SK-MEL-5 (cell line): ENCODE data around the gene MBNL2. TPM values are rescaled to one million over a fixed set of nuclear protein-coding genes. Genes with fewer than 3 reads are reported as not detected.

ENCODE experiments used
- DNase-seq: peaks from one replicate; pipeline ENCODE4 v3.0.0-alpha.2; 2016; ENCODE audit warnings: low read depth, low spot score
- in situ Hi-C: cut with HindIII; loops from 2 replicates; pipeline ENCODE4 v1.10.0; 2016; ENCODE audit warnings: low sequenced_read_pairs, high pct_unique_total_duplicates, low pct_unique_long_range_greater_than_20kb
- total RNA-seq: library from RNA; depleted of rRNA; stranded (reverse); fragments of >200 nt; shearing (Covaris generic); gene quantifications from 2 replicates; pipeline ENCODE4 v1.2.3, GENCODE V29; 2014

Gene MBNL2
- total RNA-seq, 1 experiment from 2014 or later = 17.9 TPM

DNA sequence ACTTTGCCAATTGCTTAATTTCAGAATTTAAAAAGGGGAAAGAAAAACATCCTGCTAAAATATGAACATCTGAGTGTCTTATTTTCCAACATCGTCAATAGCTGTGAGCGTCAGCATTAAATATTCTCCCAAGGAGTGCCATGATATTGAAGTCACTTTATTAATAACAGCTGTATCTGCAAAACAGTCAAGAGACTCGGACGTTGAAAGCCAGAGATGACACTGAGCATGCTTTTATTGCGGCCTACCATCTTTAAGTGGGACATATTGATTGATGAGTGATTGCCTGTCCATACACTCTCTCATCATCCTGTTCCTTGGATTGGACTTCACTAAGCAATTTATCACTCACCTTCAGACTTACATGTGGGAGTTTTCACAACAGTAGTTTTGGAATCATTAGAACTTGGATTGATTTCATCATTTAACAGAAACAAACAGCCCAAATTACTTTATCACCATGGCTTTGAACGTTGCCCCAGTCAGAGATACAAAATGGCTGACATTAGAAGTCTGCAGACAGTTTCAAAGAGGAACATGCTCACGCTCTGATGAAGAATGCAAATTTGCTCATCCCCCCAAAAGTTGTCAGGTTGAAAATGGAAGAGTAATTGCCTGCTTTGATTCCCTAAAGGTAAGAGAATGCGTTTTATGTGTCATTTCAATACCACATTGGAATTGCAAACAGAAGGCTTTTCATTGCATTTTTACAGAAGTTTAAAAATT lies 53.8 kb downstream of the MBNL2 start:
- in situ Hi-C loops = no loop called here
- no peak for DNase-seq

DNA sequence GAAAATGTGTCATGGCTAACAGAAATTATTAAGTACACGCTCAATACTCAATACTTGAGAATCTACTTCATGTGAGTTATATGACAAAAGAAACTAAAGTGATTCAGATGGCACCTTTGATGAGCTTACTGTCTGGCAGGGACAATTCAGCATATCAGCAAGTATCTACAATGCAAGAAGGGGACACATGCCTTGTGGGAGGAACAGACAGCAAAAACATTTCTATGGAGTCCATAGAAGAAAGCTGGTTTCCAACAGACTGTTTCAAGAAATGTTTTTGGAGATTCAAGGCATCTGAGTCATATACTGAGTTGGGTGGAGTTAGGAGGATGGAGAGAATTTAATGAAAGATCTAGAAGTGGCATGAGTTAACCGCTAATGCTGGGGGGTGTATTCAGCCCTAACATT lies 54.7 kb downstream of the MBNL2 start:
- in situ Hi-C loops = no loop called here
- DNase-seq = no peak

DNA sequence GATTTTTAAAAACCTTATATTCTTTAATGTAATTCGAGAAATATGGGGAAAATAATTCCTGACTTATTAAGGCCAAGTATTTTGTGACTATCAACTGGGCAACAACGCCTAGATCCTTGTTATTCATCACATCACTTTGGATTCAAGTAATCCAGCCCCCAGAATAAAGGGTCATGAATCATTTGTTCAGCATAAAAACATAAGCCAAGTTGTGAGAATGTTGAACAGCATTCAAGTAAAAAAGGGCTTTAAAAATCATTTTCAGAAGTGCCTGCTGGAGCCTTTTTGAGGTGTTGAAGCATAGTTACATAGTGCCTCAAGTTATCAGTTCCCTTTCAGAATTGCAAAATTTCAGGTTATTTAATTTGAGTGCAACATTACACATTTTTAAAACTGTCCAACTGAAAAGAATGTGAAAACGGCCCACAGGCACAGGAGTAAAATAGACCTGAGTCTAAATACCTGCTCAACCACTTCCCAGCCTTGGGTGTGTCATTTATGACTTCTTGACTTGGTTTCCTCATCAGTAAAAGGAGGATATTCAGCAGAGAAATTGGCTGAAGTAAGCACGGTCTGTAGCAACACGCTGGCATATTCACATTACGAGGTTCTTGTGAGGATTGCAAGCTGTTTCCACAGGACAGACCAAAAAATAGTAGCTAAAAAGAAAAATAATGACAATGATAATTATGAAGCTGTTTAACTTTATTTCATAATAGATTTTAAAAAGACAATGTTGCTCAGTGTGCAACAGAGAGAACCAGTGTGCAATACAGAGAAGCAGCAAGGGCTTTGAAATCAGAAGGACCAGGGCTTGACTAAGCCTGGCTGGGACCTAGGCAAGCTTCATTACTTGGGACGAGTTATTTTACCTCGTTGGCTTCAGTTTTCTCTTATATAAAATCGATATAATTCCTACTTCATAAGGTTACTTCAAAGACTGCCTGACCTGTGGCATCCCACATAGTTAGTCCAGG lies 56.6 kb downstream of the MBNL2 start:
- in situ Hi-C loops = no loop called here
- no peak for DNase-seq

DNA sequence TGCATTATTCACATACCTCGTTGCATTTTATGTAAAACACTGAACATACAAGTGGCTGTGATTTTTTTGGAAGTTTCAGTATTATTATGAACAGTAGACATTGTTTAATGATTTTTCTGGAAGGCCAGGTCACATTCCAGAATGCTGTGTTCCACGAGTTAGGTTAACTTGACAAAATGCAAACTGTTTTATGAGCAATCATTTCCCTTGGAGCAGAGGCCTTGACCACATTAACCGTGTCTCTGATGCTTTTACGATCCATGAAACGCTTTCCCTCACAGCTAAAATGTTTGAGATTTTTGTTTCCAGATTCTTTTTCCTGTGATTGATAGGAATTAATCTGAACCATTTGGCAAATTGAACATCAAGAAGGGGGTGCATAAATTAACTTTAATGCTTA lies 57.8 kb downstream of the MBNL2 start:
- in situ Hi-C loops = no loop called here
- no peak for DNase-seq

DNA sequence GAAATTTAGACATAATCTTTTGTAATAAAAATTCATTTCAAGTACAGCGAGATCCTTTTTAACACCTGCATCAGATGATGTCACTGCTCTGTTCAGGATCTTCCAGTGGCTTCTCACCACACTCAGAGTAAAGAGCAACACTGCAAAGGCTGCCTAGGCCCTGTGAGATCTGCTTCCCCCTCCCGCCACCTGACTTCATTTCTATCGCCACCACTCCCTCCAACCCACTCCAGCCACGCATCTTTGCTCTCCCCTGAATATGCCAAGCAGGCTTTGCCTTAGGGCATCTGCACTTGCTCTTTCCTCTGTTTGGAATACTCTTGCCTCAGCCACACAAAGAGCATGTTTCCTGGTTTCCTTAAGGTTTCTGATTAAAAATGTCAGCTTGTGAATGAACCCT lies 58.3 kb downstream of the MBNL2 start:
- peak; percentile 41 for DNase-seq
- in situ Hi-C loops = no loop called here

DNA sequence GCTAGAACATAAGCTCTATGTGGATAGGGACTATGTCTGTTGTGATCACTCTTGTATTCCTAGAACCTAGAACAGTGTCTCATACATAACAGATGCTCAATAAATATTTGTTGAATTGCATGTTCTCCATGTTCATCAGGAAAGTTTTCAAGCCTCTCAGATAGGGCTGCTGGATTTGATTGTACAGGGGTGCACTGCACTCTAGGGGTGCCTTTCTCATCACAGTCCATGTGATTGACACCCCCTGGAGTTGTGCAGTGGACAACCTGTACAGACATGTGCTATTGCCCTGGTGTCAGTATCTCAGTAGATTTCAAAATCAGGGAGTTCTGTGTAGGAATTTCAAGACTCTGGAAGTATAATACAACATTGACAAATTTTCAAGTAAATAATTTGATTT lies 58.9 kb downstream of the MBNL2 start:
- in situ Hi-C loops = no loop called here
- no peak for DNase-seq

DNA sequence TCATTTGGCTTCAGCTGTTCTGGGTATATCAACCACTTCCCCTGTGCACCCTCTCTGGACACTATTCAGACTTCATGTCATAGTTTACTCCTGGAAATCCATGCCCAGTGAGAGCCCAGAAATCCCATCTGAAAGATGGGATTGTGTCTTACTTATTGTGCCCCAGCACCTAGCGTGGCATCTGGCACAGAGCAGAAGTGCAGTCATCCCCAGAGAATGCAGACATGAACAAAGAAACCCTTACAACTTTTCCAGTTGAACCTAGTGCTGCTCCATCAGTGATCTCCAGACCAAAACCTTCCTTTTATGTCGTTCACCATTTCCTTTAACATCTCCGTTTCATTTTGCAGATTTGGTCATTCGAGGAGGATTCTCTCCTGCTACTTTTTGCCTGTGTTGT lies 60.6 kb downstream of the MBNL2 start:
- in situ Hi-C loops = no loop called here
- DNase-seq = peak; percentile 42

DNA sequence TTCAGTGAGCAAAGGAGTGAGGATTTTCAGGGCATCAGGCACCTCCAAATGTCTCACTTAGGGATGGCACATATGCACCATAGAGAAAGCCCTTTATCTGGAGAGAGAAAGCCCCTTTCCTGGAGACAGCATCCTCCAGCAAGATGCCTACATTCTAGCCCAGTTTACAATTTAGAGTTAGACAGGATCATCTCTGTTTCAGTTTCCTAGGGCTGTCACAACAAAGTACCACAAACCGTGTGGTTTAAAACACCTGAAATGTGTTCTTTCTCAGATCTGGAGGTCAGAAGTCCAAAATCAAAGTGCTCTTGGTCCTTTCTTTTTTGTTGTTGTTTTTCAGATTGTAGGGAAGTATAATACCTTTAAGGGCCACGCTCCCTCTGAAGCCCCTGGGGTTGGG lies 61.8 kb downstream of the MBNL2 start:
- in situ Hi-C loops = no loop called here

DNA sequence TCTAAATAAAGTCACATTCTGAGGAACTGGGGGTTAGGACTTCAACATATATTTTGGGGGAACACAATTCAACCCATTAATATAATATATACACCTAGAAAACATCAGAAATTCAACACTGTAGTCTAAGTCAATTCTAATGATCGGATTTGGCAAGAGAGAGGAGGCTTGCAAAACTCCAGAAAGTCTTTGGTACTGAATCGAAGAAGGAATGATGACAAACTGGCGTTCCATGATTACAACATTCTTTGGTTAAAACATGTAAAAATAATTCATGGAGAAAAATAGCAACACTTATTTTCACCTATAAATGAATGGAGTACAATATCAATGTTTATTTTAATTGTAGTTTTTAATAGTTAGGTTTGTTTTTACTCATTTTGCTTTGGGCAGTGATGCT lies 62.4 kb downstream of the MBNL2 start:
- in situ Hi-C loops = no loop called here
- no peak for DNase-seq

More for the DNA sequence above, 61.8 kb downstream of the MBNL2 start:
- no peak for DNase-seq

DNA sequence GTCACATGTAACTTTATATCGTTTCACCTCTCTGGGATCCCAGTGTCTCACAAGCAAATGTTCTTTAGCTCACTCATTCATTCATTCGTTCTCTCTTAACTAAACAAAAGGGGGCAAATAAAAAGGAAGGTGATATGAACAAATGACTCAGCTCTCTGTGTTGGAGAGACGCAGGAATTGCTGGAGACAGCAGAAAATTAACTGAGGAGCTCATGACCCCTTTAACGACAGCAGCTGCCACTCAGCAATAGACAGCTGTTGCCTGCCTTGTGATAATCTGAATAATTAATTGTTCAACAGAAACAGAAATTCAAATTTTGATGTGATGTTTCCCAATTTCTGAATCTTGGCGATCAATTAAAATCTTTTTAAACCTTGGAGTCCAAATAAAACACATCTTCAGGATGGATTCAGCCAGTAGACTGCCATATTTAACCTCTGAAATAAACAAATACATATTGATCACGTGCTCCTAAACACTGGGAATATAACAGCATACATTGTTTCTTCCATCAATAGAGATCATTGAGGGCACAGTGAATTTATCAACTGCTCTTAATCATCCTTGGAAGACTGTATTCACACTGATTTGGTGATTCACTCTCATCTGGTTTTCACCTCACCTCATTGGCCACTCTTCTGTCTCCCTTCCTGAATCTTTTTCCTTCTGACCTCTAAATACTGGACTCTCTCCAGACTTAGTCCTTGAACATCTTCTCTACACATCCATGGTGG lies 63.3 kb downstream of the MBNL2 start:
- in situ Hi-C loops = no loop called here
- DNase-seq = peak; percentile 90

DNA sequence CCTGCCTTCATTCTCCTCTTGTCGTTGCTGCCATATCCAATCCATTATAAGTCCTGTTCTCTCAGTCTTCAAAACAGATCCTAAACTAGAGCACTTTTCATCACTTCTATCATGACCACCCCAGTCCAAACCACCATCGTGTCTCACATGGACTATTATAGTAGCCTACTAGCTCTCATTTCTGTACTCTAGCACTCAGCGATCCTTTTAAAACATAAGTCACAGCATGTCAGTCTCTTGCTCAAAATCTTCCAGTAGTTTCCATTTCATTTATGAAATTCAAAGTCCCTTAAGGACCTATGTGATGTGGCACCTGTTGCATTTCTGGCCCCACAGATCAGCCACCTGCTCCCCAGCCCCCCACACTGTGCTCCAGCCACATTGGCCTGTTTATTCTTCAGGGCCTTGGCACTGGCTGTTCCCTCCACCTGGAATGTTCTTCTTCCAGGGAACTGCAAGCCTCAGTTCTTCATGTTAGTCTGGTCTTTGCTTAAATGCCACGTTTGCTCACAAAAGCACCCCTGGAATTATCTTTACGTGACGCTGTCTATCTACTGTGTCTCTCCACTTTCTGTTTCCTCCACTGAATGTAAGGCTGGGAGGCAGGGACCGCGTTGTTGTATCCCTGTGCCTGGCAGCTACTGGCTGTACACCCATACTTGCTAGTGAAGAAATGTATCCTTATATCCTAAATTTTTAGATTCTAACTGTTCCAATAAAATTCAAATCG lies 64.3 kb downstream of the MBNL2 start:
- DNase-seq = no peak
- in situ Hi-C loops = no loop called here

DNA sequence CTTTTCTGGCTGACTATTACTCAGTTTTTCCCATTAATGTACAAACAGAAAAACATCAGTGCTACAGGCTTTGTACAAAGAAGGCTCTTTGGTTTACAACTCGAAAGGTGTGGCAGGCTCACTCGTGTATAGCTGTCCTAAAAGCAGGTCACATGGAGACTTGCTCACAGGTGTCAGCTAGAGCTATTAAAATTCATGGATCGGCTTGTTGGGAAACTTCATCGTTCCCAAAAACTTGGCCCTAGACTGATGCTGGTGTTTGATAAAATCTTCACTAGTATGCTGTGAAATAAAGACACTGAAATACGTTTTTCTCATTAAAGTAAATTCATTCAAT lies 64.9 kb downstream of the MBNL2 start:
- in situ Hi-C loops = no loop called here
- DNase-seq = no peak

DNA sequence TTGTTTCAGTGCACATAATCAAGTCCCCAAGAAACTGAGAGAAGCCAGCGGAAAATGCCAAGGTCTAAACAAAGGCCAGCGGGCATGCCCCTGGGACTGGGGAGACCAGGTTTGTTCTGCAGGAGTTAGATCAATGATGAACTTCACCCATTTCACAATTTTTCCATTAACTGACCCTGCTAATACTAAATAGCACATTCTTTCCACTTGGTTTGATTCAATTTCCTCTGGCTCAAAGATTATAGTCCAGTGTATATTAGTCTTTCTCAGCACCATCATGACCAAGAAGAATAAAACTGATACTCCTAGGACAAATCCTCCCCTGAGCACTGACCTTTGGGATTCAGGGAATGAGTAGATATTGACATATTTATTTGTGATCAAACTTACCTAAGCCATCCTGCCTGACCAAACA lies 66.4 kb downstream of the MBNL2 start:
- no peak for DNase-seq
- in situ Hi-C loops = no loop called here

DNA sequence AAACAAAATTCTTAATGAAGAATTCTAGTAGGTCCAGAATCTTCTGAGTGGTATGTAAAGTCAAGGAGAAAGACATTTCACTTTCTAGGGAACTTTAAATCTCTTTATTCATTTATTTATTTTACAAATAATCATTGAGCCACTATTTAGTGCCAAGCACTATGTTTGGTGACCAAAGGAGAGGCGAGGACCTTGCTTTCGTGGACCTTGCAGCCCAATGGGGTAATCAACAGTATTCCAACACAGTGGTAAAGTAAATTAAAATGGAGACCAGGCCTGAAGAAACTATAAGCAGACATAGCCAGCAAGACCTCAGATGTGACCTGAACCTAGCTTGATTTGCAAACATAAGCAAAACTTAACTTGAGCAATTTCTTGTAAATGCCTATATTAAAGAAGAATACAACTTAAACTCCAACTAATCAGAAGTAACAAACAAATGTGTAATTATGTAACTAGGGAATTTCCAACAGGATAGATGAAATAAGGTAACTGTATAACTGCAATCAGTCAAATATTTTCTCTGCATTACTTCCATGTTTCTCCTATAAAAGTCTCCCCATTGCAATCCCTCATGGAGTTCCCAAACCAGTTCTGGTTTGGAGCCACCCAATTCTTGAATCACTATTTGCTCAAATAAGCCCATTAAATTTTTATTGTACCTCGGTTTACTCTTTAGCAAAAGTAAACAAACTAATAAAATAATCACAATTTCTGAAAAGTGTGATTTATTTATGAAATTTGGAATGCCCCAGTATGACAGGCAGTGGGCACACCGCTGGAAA lies 67.6 kb downstream of the MBNL2 start:
- no peak for DNase-seq
- in situ Hi-C loops = no loop called here

DNA sequence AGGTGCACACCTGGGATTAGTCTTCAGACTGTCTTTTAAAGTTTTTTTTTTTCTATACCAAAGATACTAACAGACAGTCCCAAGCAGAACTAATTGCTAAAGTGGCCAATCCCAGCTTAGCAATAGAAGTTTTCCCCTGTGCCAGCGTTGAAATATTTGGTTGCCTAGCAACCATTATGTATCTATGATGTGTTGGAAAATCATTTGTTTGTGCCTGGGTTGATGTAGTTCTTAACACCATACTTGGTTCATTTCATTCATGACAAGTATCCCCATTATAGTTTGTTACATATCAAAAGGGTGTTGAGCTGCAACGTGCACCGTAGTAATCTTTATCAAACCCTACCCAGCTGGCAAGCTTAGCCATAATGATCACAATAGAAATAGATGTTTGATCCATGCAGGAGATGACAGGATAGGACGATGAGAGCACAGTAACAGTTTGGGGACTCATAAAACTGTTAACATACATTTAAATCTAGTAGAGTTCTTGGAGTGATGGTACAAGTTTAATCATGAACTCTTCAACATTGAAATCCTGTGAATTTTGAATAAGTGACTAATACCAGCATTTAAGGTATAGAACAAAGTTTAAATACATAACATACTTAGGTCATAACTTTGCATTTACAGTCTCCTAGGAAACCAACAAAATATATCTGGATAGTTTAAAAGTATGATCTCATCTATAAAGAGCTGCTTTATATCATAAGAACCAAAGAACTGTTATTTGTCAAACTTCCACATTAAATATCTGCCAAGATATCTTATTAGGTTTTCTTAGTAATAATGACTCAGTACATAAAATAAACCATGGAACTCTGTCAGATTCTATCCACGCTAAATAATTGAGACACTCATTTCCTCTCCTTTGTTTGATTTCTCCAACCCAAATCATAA lies 73.4 kb downstream of the MBNL2 start:
- no peak for DNase-seq
- in situ Hi-C loops = no loop called here

DNA sequence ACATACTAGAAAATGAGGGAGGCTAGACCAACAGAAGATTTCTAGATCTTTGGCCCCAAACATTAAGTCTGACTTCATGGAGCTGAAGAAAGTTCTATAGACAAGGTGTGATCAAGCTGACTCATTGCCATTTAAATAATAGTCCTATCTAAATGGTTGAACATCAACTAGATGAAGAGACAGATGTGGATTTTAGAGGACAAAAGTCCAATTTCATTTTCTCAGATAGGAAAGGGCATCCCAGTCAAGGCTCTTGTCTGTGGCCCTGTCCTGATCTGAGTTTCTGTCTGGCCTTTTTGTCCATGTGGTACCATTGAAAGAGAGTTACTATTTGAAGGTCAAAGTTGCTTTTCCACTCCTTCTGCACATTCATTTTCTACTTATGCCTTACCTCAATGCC lies 74.6 kb downstream of the MBNL2 start:
- in situ Hi-C loops = no loop called here
- DNase-seq = no peak
